8988T (cell line): Measurements from ENCODE around the gene TXNIP.
"Not testable (repeated sequence)": the region's sequence is repeated elsewhere in the genome, so short reads cannot be mapped to it uniquely, and the experiment has no call there.

Experiments used
- DNase-seq: peaks from one replicate; pipeline ENCODE4 v3.0.0; 2011

TXNIP gene, protein sequence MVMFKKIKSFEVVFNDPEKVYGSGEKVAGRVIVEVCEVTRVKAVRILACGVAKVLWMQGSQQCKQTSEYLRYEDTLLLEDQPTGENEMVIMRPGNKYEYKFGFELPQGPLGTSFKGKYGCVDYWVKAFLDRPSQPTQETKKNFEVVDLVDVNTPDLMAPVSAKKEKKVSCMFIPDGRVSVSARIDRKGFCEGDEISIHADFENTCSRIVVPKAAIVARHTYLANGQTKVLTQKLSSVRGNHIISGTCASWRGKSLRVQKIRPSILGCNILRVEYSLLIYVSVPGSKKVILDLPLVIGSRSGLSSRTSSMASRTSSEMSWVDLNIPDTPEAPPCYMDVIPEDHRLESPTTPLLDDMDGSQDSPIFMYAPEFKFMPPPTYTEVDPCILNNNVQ

GRCh38 chr1:145996433-145997015 lies at the start of gene TXNIP:
TSS of gene TXNIP (minus strand) at chr1:145996579. CDS start at chr1:145996266, 313 bp downstream.
- DNase-seq = peak; percentile 89

DNA sequence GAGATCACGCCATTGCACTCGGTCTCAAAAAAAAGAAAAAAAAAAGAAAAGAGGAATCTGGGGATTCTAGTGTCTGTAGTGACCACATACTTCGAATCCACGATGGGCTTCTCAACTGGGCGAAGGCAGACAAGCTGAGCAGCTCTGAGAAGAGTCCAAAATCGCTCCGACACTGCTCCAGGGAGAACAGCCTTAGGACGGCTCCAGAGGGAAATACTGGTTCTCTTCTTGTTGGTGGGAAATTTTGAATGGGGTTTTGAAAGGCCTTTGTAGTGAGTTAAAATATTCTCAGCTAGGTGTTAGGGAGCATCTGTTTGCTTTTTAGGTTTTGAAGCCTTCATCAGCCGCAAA lies 43.4 kb upstream of the TXNIP start:
- no peak for DNase-seq

- no peak for DNase-seq
Measured at GRCh38 chr1:146036965-146037646, 40.7 kb upstream of the TXNIP start.

- no peak for DNase-seq
Measured at GRCh38 chr1:146036241-146036964, 40.0 kb upstream of the TXNIP start.

DNA sequence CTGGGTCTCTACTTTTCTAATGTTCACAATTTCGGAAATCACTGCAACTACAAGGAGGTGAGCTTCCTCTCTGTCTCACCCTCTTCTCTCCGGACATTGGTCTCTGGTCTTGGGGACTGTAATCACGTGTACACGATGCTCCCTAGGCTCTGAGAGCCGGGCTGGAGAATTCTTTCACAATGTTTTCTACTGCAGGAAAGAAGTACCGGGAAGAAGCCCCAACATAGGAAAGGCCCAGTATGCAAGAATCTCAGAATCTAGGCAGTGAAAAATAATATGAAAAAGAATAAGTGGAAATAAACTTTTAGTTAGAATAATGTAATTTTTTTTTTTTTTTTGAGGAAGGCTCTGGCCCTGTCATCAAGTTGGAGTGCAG lies 38.7 kb upstream of the TXNIP start:
- DNase-seq = no peak

DNA sequence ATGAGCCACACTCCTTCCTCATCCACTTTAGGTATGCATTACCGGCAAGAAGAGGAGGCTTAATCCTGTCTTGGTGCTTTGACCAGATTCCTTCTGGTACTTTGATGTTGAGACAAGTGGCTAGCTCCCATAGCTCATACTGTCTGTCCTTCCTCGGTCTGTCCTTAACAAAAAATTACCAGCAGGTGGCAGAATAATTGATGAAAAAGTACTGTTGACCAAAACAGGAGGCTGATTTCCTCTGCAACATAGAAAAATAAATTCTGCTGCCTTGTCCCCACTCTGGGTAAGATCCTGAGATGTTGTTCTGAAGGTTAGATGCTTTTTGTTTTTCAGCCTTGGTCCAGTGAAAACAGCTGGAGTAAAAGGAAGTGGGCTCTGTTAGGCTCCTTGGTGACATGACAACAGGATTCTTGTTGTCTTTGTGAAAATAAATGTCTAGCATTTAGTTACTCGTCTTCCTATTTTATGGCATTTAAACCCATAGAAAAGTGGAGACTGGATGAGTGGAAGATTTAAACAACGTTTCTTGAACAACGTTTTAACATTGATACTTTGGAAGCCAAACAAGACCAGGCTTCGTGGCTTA lies 36.3 kb upstream of the TXNIP start:
- DNase-seq = no peak

- DNase-seq = no peak
Measured at GRCh38 chr1:146031476-146031875, 35.1 kb upstream of the TXNIP start.

DNA sequence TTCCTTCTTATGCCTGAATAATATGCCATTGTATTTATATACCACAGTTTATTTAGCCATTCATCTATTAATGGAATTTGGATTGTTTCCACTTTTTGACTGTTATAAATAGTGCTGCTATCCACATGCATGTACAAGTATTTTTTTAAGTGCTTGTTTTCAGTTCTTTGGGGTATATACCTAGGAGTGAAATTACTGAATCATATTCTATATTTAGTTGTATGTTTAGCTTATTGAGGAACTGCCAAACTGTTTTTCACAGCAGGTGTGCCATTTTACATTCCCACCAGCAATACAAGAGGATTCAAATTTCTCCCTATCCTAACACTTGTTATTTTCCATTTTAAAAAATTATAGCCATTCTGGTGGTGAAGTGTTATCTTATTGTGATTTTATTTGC lies 32.7 kb upstream of the TXNIP start:
- no peak for DNase-seq

GRCh38 chr1:146026650-146027049 lies 30.3 kb upstream of the TXNIP start:
- not testable (repeated sequence) for DNase-seq

GRCh38 chr1:146025787-146026495 lies 29.6 kb upstream of the TXNIP start:
- not testable (repeated sequence) for DNase-seq

GRCh38 chr1:146022403-146023127 lies 26.2 kb upstream of the TXNIP start:
- DNase-seq = no peak

- DNase-seq = no peak
Measured at GRCh38 chr1:146021622-146022402, 25.4 kb upstream of the TXNIP start, which contains the start of gene HJV. TSS of gene HJV (minus strand) at chr1:146021735. CDS start at chr1:146020231, 1,504 bp downstream.

DNA sequence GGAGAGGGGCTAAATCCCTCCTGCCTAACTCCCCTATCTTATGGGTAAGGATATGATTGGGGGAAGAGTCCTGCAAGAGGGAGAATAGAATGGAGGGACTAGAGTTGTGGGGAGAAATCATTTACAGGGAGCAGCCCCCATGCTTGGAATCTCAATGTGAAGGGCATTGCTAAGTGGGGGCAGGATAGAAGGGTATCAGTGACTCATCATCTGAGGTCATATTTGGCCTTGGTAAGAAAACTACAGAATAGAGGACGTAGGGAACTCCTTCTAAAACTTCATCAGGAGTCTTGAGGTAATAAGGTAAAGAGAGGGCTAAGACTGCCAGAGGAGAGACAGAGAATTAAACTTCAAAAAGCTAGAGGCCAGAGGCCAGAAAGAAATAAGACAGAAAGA lies 24.7 kb upstream of the TXNIP start:
- DNase-seq = no peak

DNA sequence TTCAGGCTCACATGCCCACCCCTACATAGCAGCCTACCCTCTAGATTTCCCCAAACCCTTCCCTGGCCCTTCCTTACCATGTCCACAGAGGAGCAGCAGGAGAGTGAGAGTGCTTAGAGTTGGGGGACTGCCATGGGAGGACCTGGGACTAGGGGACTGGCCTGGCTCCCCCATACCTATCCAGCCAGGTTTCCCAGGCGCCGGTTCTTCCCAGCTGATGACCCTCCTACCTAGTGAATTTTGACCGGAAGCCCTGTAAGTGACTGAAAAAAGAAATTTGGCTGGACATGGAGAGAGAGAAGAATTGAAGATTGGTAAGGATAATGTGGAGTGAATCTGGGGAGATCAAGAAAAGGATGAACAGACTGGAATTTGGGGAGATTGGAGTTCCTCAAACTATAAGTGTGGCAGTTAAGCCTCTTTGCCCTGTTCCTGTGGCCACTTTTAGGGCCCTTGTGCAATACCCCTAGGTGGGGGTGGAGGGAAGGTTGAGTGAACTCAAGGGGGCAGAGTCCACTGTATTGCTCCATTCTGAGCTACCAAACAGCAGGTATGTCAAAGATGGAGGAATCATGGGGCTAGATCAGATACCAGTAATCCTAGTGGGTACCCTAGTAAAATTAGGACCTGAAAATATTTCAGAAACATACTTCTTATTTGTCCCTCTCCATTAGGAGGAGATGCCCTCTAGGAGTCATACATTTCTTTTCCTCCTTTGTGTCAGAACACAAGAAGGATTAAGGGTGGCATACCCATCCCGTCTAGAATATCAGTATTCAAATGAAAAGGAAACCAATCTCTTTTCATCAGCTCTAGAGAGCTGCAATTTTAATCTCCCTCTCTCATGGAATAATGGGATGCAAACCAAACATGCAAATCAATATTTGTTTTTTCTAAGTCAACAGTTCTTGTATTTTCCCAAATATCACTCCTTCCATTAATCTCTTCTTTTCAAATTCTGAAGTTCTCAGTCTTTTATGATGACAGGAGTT lies 24.0 kb upstream of the TXNIP start:
- no peak for DNase-seq

- no peak for DNase-seq
Measured at GRCh38 chr1:146019231-146020057, 23.1 kb upstream of the TXNIP start.

DNA sequence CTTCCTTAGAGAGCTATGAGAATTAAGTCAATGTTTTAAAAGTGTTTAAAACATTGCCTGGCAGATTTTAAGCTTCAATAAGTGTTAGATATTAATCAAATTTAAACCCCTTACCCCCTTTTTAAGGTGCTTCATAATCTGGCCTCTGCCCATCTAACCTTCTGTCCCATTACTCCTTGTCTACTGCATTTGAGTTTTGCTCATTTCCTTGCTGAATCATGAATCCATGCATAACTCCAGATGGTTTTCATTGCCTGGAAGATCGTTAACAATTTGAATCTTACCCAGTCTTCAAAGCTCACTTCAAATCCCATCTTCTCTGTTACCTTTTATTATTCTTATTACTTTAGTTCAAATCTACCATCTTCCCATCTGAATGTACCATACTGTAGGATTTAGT lies 20.5 kb upstream of the TXNIP start:
- no peak for DNase-seq

DNA sequence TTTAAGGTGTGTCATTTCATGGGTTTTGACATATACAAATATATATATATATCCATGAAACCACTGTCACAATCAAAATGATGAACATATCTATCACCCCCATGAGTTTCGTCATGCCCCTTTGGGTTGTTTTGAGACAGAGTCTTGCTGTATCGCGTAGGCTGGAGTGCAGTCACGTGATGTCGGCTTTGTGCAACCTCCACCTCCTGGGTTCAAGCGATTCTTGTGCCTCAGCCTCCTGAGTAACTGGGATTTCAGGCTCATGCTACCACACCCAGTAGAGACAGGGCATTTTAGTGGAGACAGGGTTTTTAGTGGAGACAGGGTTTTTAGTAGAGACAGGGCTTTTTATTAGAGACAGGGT lies 17.2 kb upstream of the TXNIP start:
- no peak for DNase-seq

DNA sequence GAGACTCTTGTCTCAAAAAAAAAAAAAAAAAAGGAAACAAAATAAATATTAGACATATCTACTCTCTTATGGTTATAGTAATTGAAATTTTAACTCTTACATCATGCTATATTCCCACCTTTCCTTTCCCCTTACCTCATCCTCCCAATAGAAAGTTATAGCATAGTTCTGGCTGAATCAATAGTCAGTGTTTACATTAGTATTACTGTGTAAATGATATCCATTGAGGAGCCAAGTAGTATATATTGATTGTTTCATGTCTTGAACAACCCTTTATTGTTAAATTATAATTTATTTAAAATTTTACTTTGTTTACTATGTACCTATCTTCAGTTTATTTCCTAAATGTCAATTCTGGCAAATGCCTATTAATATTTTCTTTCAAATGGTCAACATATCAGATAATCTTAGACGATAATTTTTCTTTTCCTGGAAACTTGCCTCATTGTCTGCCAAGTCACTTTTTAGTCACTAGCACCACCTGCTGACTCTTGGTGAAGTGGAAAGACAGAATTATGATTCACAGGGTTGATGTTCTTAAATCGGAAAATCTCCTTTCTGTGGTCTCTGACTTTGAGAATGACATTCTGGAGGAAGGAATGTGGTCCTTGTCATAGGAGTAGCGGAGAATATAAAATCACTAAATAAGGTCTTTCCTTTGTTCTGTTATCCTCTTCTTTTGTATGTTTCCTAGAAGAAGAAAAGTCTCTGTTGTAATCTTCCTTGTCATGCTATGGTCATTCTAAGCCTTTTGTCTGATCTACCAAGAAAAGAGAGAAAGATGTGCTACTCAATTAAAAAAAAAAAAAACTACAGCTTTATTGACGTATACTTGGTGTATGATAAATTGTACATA lies 16.6 kb upstream of the TXNIP start:
- peak; percentile 34 for DNase-seq
